Gastroesophageal sphincter (tissue), 3 donors: ENCODE results near the gene CFAP46.

Experiments used
- CTCF ChIP-seq, 4 experiments: fragments of 200-600 bp in 2 of 4; fragments of 450-650 bp in 2 of 4; sonication (generic) in 1 of 4; IDR thresholded peaks; one replicate each; pipeline ENCODE4 v1.5.1; 2017 to 2019; ENCODE audit warnings: antibody characterized with exemption in 4 of 4, mild to moderate bottlenecking in 2 of 4, moderate library complexity in 2 of 4
- EP300 ChIP-seq: sonication (generic); formaldehyde crosslinking; IDR thresholded peaks from one replicate; pipeline ENCODE4 v1.6.1; 2017; ENCODE audit warnings: antibody characterized with exemption, mild to moderate bottlenecking

- TF ChIP-seq CTCF (IDR thresholded peaks at IDR 0.05) (no peak), EP300 (no peak)
Observed at GRCh38 chr10:132953428-132953827, 11.1 kb upstream of the CFAP46 start.
